Stimulated activated CD8-positive, alpha-beta memory T cell treated with anti-CD3 and anti-CD28 coated beads, Interleukin-12 subunit alpha, Interleukin-12 subunit beta, amount 100 ng/mL, for 24 hours (primary cell): ENCODE results near the gene PROZ.
"Not testable (repeated sequence)": the region's sequence is repeated elsewhere in the genome, so short reads cannot be mapped to it uniquely, and the experiment has no call there.

ENCODE experiments used
- DNase-seq: peaks from one replicate; pipeline ENCODE4 v3.0.0-alpha.2; 2020; ENCODE audit errors: extremely low read depth

Gene PROZ

GRCh38 chr13:113155201-113155600, 3.2 kb upstream of the PROZ start:
- no peak for DNase-seq

GRCh38 chr13:113155982-113156655, 2.3 kb upstream of the PROZ start:
- no peak for DNase-seq

GRCh38 chr13:113157206-113157928, 1.1 kb upstream of the PROZ start:
- no peak for DNase-seq

GRCh38 chr13:113158946-113159345, 498 bp downstream of the PROZ start:
- no peak for DNase-seq

- DNase-seq: no peak
Measured at GRCh38 chr13:113159701-113160100, 1.3 kb downstream of the PROZ start.

- no peak for DNase-seq
Measured at GRCh38 chr13:113160983-113161382, 2.5 kb downstream of the PROZ start.

GRCh38 chr13:113161433-113161832, 3.0 kb downstream of the PROZ start:
- DNase-seq: no peak

- DNase-seq: not testable (repeated sequence)
Measured at GRCh38 chr13:113161975-113162374, 3.5 kb downstream of the PROZ start.

- no peak for DNase-seq
Measured at GRCh38 chr13:113162783-113163685, 4.6 kb downstream of the PROZ start.

GRCh38 chr13:113164492-113164891, 6.0 kb downstream of the PROZ start:
- no peak for DNase-seq

GRCh38 chr13:113166266-113166665, 7.8 kb downstream of the PROZ start:
- DNase-seq: no peak

- no peak for DNase-seq
Measured at GRCh38 chr13:113166681-113167080, 8.2 kb downstream of the PROZ start.

GRCh38 chr13:113167155-113167554, 8.7 kb downstream of the PROZ start:
- DNase-seq: no peak

- no peak for DNase-seq
Measured at GRCh38 chr13:113167575-113167974, 9.1 kb downstream of the PROZ start.

- no peak for DNase-seq
Measured at GRCh38 chr13:113168211-113168610, 9.8 kb downstream of the PROZ start.

- no peak for DNase-seq
Measured at GRCh38 chr13:113169277-113170272, 11.1 kb downstream of the PROZ start.

- no peak for DNase-seq
Measured at GRCh38 chr13:113170511-113170910, 12.1 kb downstream of the PROZ start.

GRCh38 chr13:113171250-113172125, 13.0 kb downstream of the PROZ start:
- DNase-seq: no peak

- no peak for DNase-seq
Measured at GRCh38 chr13:113172419-113172926, 14.0 kb downstream of the PROZ start.

GRCh38 chr13:113176280-113176679, 17.8 kb downstream of the PROZ start:
- DNase-seq: no peak
